ENCODE data around the gene CA11.

GRCh38 chr19:48668332-48668731 is 22.3 kb upstream of the CA11 start:
- TF ChIP-seq CTCF (IDR thresholded peaks at IDR 0.05) (no peak), POLR2A (IDR thresholded peaks at IDR 0.05) (no peak)

Data from lower leg skin (tissue), 3 donors.